ENCODE measurements around the gene FBXL16.

Gene FBXL16

GRCh38 chr16:658679-659571 is 46.7 kb downstream of the FBXL16 start:
- no peak for DNase-seq

GRCh38 chr16:657487-657886 is 48.1 kb downstream of the FBXL16 start:
- DNase-seq = no peak

- DNase-seq = no peak
Measured at GRCh38 chr16:654034-654433, 51.6 kb downstream of the FBXL16 start.

- no peak for DNase-seq
Measured at GRCh38 chr16:652454-653305, 52.9 kb downstream of the FBXL16 start.

- no peak for DNase-seq
Measured at GRCh38 chr16:651844-652243, 53.8 kb downstream of the FBXL16 start.

- DNase-seq = no peak
Measured at GRCh38 chr16:649631-650030, 56.0 kb downstream of the FBXL16 start.

GRCh38 chr16:648781-649589 is 56.6 kb downstream of the FBXL16 start, which contains the start of gene WDR90:
TSS of gene WDR90 (plus strand) at chr16:649365. CDS start at chr16:649417, 52 bp downstream.
- peak; percentile 90 for DNase-seq

- DNase-seq = peak; percentile 45
Measured at GRCh38 chr16:648071-648780, 57.4 kb downstream of the FBXL16 start.

- DNase-seq = no peak
Measured at GRCh38 chr16:647173-647902, 58.3 kb downstream of the FBXL16 start.

- no peak for DNase-seq
Measured at GRCh38 chr16:646679-647172, 58.9 kb downstream of the FBXL16 start.

GRCh38 chr16:645852-646678 is 59.5 kb downstream of the FBXL16 start:
- DNase-seq = no peak

- DNase-seq = no peak
Measured at GRCh38 chr16:644556-644955, 61.0 kb downstream of the FBXL16 start.

GRCh38 chr16:643050-643368 is 62.6 kb downstream of the FBXL16 start:
- DNase-seq = no peak

Measured in CD4-positive, alpha-beta T cell treated with Interleukin-12 subunit alpha and Interleukin-12 subunit beta, for 1 hour (primary cell).